Stomach smooth muscle (tissue), 2 donors: ENCODE data around the gene TMEM218.

Experiments
- H3K27ac ChIP-seq: one replicate; pipeline ENCODE4 v1.7.0; 2013; ENCODE audit warnings: mild to moderate bottlenecking, low read length, inconsistent platforms
- H3K27me3 ChIP-seq, 2 donors: one replicate each; pipeline ENCODE4 v1.7.0; 2013; ENCODE audit warnings: low read length in 2 of 2; ENCODE audit not compliant: insufficient read depth in 2 of 2, control insufficient read depth in 1 of 2
- H3K36me3 ChIP-seq, 2 donors: one replicate each; pipeline ENCODE4 v1.7.0; 2013; ENCODE audit warnings: low read length in 2 of 2; ENCODE audit not compliant: control insufficient read depth in 2 of 2, insufficient read depth in 2 of 2
- H3K4me1 ChIP-seq: one replicate; pipeline ENCODE4 v1.7.0; 2013; ENCODE audit warnings: low read length; ENCODE audit not compliant: control insufficient read depth, insufficient read depth
- H3K4me3 ChIP-seq, 2 donors: one replicate each; pipeline ENCODE4 v1.7.0; 2013; ENCODE audit warnings: low read length in 2 of 2
- H3K9ac ChIP-seq, 2 donors: one replicate each; pipeline ENCODE4 v1.7.0; 2013; ENCODE audit warnings: low read length in 2 of 2, mild to moderate bottlenecking in 1 of 2
- H3K9me3 ChIP-seq, 2 donors: one replicate each; pipeline ENCODE4 v1.7.0; 2013; ENCODE audit warnings: low read length in 2 of 2; ENCODE audit not compliant: control insufficient read depth in 2 of 2
- donor health status: healthy.
- donor health status: Pancreatic carcinoma.

The TMEM218 gene

GRCh38 chr11:125128450-125128849 lies 17.0 kb upstream of the TMEM218 start:
- H3K9ac ChIP-seq, result no peak overlapping the region
- no peak overlapping the region for H3K4me3 ChIP-seq
- H3K4me1 ChIP-seq, result no peaks in the 10 kb centered on the region
- peaks cover 7 to 14% of the 10 kb centered on the region in 2 donors for H3K27me3 ChIP-seq
- no peak overlapping the region for H3K27ac ChIP-seq
- no peaks in the 10 kb centered on the region for H3K36me3 ChIP-seq
- no peaks in the 10 kb centered on the region for H3K9me3 ChIP-seq

GRCh38 chr11:125124618-125124992 lies 13.2 kb upstream of the TMEM218 start:
- H3K9ac ChIP-seq, result no peak overlapping the region
- peaks cover 4 to 10% of the 10 kb centered on the region in 2 donors for H3K27me3 ChIP-seq
- H3K36me3 ChIP-seq, result no peaks in the 10 kb centered on the region
- H3K9me3 ChIP-seq, result no peaks in the 10 kb centered on the region
- H3K4me1 ChIP-seq, result no peaks in the 10 kb centered on the region
- H3K27ac ChIP-seq, result no peak overlapping the region
- H3K4me3 ChIP-seq, result no peak overlapping the region

GRCh38 chr11:125123947-125124617 lies 12.7 kb upstream of the TMEM218 start:
- Histone ChIP-seq H3K9me3 (no peaks in the 10 kb centered on the region), H3K27me3 (peaks cover 4 to 6% of the 10 kb centered on the region in 2 donors), H3K4me3 (peak overlapping the region in 1 of 2 donors; percentile 23), H3K4me1 (no peaks in the 10 kb centered on the region), H3K36me3 (no peaks in the 10 kb centered on the region), H3K9ac (no peak overlapping the region), H3K27ac (no peak overlapping the region)

- Histone ChIP-seq H3K4me1 (no peaks in the 10 kb centered on the region), H3K4me3 (peak overlapping the region in 1 of 2 donors; percentile 23), H3K9ac (no peak overlapping the region), H3K27me3 (peaks cover 0 to 6% of the 10 kb centered on the region in 2 donors), H3K9me3 (no peaks in the 10 kb centered on the region), H3K36me3 (no peaks in the 10 kb centered on the region), H3K27ac (no peak overlapping the region)
Measured at GRCh38 chr11:125123194-125123946, 11.9 kb upstream of the TMEM218 start.

- no peaks in the 10 kb centered on the region for H3K9me3 ChIP-seq
- H3K27ac ChIP-seq, result no peak overlapping the region
- no peak overlapping the region for H3K4me3 ChIP-seq
- H3K4me1 ChIP-seq, result no peaks in the 10 kb centered on the region
- H3K36me3 ChIP-seq, result no peaks in the 10 kb centered on the region
- H3K9ac ChIP-seq, result no peak overlapping the region
- H3K27me3 ChIP-seq, result peaks cover 0 to 5% of the 10 kb centered on the region in 2 donors
Measured at GRCh38 chr11:125117429-125117828, 6.0 kb upstream of the TMEM218 start.

- no peak overlapping the region for H3K4me3 ChIP-seq
- peaks cover 7% of the 10 kb centered on the region for H3K4me1 ChIP-seq
- H3K36me3 ChIP-seq, result no peaks in the 10 kb centered on the region
- H3K27me3 ChIP-seq, result peaks cover 0 to 5% of the 10 kb centered on the region in 2 donors
- H3K9me3 ChIP-seq, result no peaks in the 10 kb centered on the region
- H3K27ac ChIP-seq, result no peak overlapping the region
- no peak overlapping the region for H3K9ac ChIP-seq
Measured at GRCh38 chr11:125114518-125114917, 3.1 kb upstream of the TMEM218 start.

- Histone ChIP-seq H3K4me3 (peak overlapping the region; percentile 45 to 93), H3K27me3 (peaks cover 0 to 3% of the 10 kb centered on the region in 2 donors), H3K36me3 (no peaks in the 10 kb centered on the region), H3K9me3 (no peaks in the 10 kb centered on the region), H3K4me1 (peaks cover 7% of the 10 kb centered on the region), H3K27ac (peak overlapping the region; percentile 59), H3K9ac (peak overlapping the region in 1 of 2 donors; percentile 47)
Measured at GRCh38 chr11:125112208-125112604, 780 bp upstream of the TMEM218 start.

GRCh38 chr11:125111001-125111342 lies 454 bp downstream of the TMEM218 start:
- Histone ChIP-seq H3K9ac (peak overlapping the region; percentile 91 to 96), H3K4me3 (peak overlapping the region; percentile 93 to 97), H3K27ac (peak overlapping the region; percentile 64), H3K27me3 (peaks cover 0 to 3% of the 10 kb centered on the region in 2 donors), H3K9me3 (no peaks in the 10 kb centered on the region), H3K36me3 (no peaks in the 10 kb centered on the region), H3K4me1 (peaks cover 7% of the 10 kb centered on the region)

- Histone ChIP-seq H3K27ac (no peak overlapping the region), H3K36me3 (no peaks in the 10 kb centered on the region), H3K4me3 (peak overlapping the region; percentile 93 to 97), H3K9ac (peak overlapping the region; percentile 91 to 96), H3K9me3 (no peaks in the 10 kb centered on the region), H3K27me3 (peaks cover 0 to 3% of the 10 kb centered on the region in 2 donors), H3K4me1 (peaks cover 7% of the 10 kb centered on the region)
Measured at GRCh38 chr11:125110506-125110905, 920 bp downstream of the TMEM218 start.

- no peak overlapping the region for H3K9ac ChIP-seq
- no peaks in the 10 kb centered on the region for H3K9me3 ChIP-seq
- no peaks in the 10 kb centered on the region for H3K36me3 ChIP-seq
- H3K27ac ChIP-seq, result no peak overlapping the region
- H3K27me3 ChIP-seq, result no peaks in the 10 kb centered on the region
- H3K4me3 ChIP-seq, result no peak overlapping the region
- peaks cover 7% of the 10 kb centered on the region for H3K4me1 ChIP-seq
Measured at GRCh38 chr11:125108469-125108868, 3.0 kb downstream of the TMEM218 start.

- Histone ChIP-seq H3K9me3 (no peaks in the 10 kb centered on the region), H3K27ac (no peak overlapping the region), H3K4me3 (no peak overlapping the region), H3K27me3 (no peaks in the 10 kb centered on the region), H3K4me1 (peaks cover 1% of the 10 kb centered on the region), H3K9ac (no peak overlapping the region), H3K36me3 (no peaks in the 10 kb centered on the region)
Measured at GRCh38 chr11:125105926-125106325, 5.5 kb downstream of the TMEM218 start.
